Cardiac muscle cell (in vitro differentiated cells and primary cell): ENCODE data around the gene ADGRL2. TPM values are rescaled to one million over a fixed set of nuclear protein-coding genes. Genes with fewer than 3 reads are reported as not detected.

ENCODE experiments used
- DNase-seq, 2 donors: peaks; one replicate each; pipeline versions ENCODE4 v3.0.0 to v3.0.0-alpha.2; 2010 to 2017; ENCODE audit warnings: low read depth in 1 of 2, low spot score in 1 of 2
- H3K27ac ChIP-seq: fragments of 200-600 bp; sonication (generic); 2 replicates; pipeline ENCODE4 v1.5.1; 2016
- H3K27me3 ChIP-seq: fragments of 200-600 bp; sonication (generic); 2 replicates; pipeline ENCODE4 v1.6.0; 2016; ENCODE audit warnings: control low read depth
- H3K36me3 ChIP-seq: fragments of 200-600 bp; sonication (generic); 2 replicates; pipeline ENCODE4 v1.5.1; 2016; ENCODE audit warnings: control low read depth
- H3K4me1 ChIP-seq: fragments of 200-600 bp; sonication (generic); 2 replicates; pipeline ENCODE4 v1.8.1; 2017; ENCODE audit warnings: low read depth, mild to moderate bottlenecking, mixed run types
- H3K4me3 ChIP-seq: fragments of 200-600 bp; sonication (generic); 2 replicates; pipeline ENCODE4 v1.5.1; 2016; ENCODE audit warnings: mild to moderate bottlenecking
- H3K9me3 ChIP-seq: fragments of 200-600 bp; sonication (generic); 2 replicates; pipeline ENCODE4 v1.5.1; 2017; ENCODE audit warnings: low read depth, mild to moderate bottlenecking, control low read depth
- polyA plus RNA-seq: library from polyadenylated mRNA; unstranded; fragments of >200 nt; fragmentation: Nextera tagmentation; extraction: Ambion mirVana; gene quantifications from 2 replicates; pipeline ENCODE4 v1.2.1, GENCODE V29; 2016
- total RNA-seq: library from RNA; depleted of rRNA; stranded (reverse); fragments of >200 nt; gene quantifications from 2 replicates; pipeline ENCODE4 v1.2.3, GENCODE V29; 2016
- TF ChIP-seq, protein P1 (sequence below): IDR thresholded peaks from 2 replicates; pipeline ENCODE4 v1.5.1; 2012; ENCODE audit warnings: low read depth, mild to moderate bottlenecking, low read length

The ADGRL2 gene
- total and polyA plus RNA-seq, 2 experiments from 2014 or later, result 34.1 to 70.3 TPM

DNA sequence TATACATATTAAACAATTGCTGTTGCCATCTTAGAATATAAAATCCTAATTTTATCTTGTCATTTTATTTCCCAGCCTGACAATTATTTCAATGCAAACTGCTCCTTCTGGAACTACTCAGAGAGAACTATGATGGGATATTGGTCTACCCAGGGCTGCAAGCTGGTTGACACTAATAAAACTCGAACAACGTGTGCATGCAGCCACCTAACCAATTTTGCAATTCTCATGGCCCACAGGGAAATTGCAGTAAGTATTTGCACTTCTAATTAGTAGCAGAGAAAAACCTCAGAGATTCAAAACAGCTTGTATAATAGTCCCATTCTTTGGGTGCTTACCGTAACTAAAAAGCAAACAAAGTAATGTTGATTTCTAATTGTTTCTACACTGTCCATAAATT is 167.2 kb downstream of the ADGRL2 start:
- no peaks in the 10 kb centered on the region for H3K9me3 ChIP-seq
- peak overlapping the region; percentile 1 for H3K27ac ChIP-seq
- DNase-seq, result no peak
- peaks cover 10% of the 10 kb centered on the region for H3K4me1 ChIP-seq
- H3K36me3 ChIP-seq, result peaks cover 44% of the 10 kb centered on the region
- H3K4me3 ChIP-seq, result no peak overlapping the region
- TF ChIP-seq, protein P1, sequence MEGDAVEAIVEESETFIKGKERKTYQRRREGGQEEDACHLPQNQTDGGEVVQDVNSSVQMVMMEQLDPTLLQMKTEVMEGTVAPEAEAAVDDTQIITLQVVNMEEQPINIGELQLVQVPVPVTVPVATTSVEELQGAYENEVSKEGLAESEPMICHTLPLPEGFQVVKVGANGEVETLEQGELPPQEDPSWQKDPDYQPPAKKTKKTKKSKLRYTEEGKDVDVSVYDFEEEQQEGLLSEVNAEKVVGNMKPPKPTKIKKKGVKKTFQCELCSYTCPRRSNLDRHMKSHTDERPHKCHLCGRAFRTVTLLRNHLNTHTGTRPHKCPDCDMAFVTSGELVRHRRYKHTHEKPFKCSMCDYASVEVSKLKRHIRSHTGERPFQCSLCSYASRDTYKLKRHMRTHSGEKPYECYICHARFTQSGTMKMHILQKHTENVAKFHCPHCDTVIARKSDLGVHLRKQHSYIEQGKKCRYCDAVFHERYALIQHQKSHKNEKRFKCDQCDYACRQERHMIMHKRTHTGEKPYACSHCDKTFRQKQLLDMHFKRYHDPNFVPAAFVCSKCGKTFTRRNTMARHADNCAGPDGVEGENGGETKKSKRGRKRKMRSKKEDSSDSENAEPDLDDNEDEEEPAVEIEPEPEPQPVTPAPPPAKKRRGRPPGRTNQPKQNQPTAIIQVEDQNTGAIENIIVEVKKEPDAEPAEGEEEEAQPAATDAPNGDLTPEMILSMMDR, result no peak
- no peaks in the 10 kb centered on the region for H3K27me3 ChIP-seq

DNA sequence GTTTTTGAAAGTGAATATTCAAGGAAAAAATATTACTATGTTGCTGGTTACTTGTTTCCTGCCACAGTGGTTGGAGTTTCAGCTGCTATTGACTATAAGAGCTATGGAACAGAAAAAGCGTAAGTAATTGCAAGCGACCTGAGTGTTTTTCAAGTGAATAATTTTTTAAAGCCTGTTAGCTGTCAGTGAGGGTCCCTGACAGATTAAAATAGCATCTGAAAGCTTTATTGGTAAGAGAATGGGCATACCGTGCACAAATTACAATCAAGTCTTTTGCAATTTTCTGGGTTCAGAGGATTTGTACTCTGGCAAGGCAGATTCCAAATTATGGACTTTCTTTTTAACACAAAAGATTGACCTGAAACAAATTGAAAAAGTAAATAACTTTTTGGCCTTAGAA is 169.7 kb downstream of the ADGRL2 start:
- no peaks in the 10 kb centered on the region for H3K9me3 ChIP-seq
- no peak for DNase-seq
- peak overlapping the region; percentile 15 for H3K27ac ChIP-seq
- H3K4me1 ChIP-seq, result peaks cover 19% of the 10 kb centered on the region
- no peaks in the 10 kb centered on the region for H3K27me3 ChIP-seq
- H3K36me3 ChIP-seq, result peaks cover 44% of the 10 kb centered on the region
- TF ChIP-seq, protein P1, result no peak
- H3K4me3 ChIP-seq, result no peak overlapping the region

DNA sequence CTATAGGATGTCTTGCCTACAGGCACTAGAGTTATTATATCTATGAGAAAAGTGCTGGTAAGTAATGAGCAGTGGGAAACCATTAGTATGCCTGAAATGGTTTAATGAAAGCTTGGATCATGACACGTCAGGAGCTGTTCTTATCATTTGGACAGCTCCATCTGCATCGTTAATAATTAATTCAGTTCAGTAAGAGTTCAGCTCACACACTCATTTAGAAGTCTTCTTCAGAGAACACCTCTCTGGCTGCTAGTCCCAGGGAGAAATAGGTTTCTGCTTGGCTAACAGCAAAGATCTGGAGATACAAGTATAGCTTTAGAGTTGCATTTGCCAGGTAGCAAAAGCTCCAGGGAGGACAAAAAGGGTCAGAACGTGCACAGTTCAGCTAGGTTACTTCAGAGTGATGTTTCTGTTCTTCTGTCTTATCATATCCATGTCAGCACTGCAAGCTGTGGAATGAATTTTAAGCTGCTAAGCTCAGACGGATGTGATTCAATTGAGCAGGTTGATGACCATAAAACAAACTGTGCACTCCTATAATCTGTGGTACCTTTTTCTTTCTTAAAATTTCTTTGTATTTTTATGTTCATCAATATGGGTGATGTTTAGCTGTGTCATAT is 173.6 kb downstream of the ADGRL2 start:
- TF ChIP-seq, protein P1, result no peak
- Histone ChIP-seq H3K4me1 (peaks cover 25% of the 10 kb centered on the region), H3K27ac (peak overlapping the region; percentile 73), H3K36me3 (peaks cover 22% of the 10 kb centered on the region), H3K9me3 (no peaks in the 10 kb centered on the region), H3K4me3 (no peak overlapping the region), H3K27me3 (no peaks in the 10 kb centered on the region)
- peak in 1 of 2 donors; percentile 72 for DNase-seq

DNA sequence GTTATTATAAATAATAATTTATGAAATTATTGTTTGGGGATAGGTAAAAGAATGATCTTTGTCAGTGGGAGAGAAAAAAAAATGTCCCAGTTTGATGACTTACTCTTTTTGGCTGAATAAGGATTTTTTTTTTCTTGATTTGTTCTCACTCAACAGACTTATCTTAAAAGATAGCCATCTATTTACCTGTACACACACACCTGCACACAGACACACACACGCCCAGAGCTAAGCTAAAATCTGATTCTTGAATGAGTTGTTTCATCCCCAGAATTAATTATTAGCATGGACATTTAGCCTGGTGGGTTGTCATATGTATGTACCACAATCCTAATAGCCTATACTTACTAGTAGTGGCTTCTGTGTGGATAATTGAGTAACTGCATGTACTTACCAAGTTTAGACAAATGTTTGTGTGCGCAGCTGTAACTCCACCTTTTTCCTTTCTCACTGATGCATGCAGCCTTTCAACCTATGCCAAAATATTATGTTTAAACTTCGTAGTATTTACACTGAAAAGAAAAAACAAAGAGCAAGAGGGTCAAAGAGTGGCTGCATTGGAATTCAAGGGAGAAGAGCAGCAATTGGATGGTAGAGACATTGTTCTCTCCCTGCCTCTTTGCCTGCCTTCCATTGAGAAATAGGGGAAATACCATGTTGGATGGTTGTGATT is 174.3 kb downstream of the ADGRL2 start:
- Histone ChIP-seq H3K27ac (no peak overlapping the region), H3K4me1 (peaks cover 25% of the 10 kb centered on the region), H3K4me3 (no peak overlapping the region), H3K36me3 (peaks cover 20% of the 10 kb centered on the region), H3K9me3 (no peaks in the 10 kb centered on the region), H3K27me3 (no peaks in the 10 kb centered on the region)
- TF ChIP-seq, protein P1, result no peak
- no peak for DNase-seq

DNA sequence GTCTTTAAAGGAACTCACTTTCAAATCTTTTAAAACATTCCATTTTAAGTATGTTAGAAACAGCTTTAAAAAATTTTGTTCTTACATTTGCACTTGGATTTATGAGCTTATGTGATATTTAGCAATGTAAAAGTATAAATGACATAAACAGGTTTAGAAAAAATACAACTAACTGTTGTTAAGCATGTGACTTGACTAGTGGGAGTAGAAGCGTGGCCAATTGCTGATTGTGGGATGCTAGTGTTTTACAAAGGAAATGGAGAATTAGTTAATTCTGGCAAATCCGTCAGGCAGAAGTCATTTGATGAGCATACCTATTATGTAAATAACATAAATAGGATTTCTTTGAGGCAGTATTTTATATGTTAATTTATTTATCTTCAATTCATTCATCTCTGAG is 175.8 kb downstream of the ADGRL2 start:
- Histone ChIP-seq H3K4me3 (no peak overlapping the region), H3K36me3 (peaks cover 5% of the 10 kb centered on the region), H3K27me3 (no peaks in the 10 kb centered on the region), H3K4me1 (peaks cover 21% of the 10 kb centered on the region), H3K9me3 (no peaks in the 10 kb centered on the region), H3K27ac (no peak overlapping the region)
- TF ChIP-seq, protein P1, result no peak
- DNase-seq, result no peak
